NCI-H774 (cell line): ENCODE results near the gene BICRAL.
"Not testable (repeated sequence)": the region's sequence is repeated elsewhere in the genome, so short reads cannot be mapped to it uniquely, and the experiment has no call there.

Experiments used
- DNase-seq: peaks from one replicate; lab custom pipeline; 2025; lab: John Stamatoyannopoulos, UW

The BICRAL gene

GRCh38 chr6:42894041-42894828 is 112.4 kb downstream of the BICRAL start:
- not testable (repeated sequence) for DNase-seq

- no peak for DNase-seq
Measured at GRCh38 chr6:42896178-42896719, 114.4 kb downstream of the BICRAL start.

DNA sequence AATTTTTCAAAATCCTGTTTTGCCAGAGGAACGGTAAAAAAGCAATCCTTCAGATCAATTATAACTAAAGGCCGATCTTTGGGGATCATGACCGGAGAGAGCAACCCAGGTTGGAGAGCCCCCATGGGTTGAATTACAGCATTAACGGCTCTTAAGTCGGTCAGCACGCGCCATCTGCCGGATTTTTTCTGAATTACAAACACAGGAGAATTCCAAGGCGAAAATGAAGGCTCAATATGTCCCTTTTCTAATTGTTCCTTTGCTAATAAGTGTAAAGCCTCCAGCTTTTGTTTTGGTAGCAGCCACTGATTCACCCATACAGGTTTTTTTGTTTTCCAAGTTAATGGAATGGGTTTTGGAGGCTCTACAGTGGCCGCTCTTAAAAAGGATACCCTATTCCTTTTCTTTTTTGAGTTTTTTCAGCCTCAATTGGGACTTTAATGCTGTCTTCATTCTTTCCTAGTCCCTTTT is 117.1 kb downstream of the BICRAL start:
- DNase-seq: peak; percentile 60

- DNase-seq: no peak
Measured at GRCh38 chr6:42899871-42900270, 118.0 kb downstream of the BICRAL start.

DNA sequence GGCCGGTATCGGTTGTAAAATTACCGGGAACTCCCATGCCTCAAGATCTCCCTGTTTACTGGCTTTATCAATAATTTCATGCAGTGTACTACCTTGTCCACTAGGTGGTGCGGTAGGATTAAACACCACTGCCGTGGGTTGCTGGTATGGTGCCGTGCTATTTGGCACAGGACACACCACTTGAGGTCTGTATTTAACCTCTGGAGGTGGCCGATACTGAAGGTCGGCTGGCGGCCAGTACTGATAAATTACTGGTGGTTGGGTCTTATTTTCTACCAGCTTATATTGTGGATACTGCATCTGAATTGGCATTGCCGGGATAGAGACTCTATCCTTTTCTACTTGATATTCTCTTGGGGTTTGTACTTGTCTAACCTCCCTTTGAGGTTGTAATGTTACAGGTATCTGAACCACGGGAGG is 119.7 kb downstream of the BICRAL start:
- DNase-seq: peak; percentile 87

- not testable (repeated sequence) for DNase-seq
Measured at GRCh38 chr6:42902429-42903263, 120.8 kb downstream of the BICRAL start.

DNA sequence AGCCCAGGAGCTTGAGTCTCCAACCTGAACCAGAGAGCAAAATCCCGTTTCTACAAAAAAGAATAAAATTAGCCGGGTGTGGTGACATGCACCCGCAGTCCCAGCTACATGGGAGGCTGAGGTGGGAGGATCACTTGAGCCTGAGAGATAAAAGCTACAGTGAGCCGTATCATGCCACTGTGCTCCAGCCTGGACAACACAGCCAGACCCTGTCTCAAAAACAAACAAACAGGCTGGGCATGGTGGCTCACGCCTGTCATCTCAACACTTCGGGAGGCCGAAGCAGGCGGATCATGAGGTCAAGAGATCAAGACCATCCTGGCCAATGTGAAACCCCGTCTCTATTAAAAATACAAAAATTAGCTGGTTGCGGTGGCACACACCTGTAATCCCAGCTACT is 122.6 kb downstream of the BICRAL start:
- no peak for DNase-seq

- DNase-seq: no peak
Measured at GRCh38 chr6:42907336-42907735, 125.5 kb downstream of the BICRAL start.

GRCh38 chr6:42909835-42910234 is 128.0 kb downstream of the BICRAL start:
- DNase-seq: no peak

DNA sequence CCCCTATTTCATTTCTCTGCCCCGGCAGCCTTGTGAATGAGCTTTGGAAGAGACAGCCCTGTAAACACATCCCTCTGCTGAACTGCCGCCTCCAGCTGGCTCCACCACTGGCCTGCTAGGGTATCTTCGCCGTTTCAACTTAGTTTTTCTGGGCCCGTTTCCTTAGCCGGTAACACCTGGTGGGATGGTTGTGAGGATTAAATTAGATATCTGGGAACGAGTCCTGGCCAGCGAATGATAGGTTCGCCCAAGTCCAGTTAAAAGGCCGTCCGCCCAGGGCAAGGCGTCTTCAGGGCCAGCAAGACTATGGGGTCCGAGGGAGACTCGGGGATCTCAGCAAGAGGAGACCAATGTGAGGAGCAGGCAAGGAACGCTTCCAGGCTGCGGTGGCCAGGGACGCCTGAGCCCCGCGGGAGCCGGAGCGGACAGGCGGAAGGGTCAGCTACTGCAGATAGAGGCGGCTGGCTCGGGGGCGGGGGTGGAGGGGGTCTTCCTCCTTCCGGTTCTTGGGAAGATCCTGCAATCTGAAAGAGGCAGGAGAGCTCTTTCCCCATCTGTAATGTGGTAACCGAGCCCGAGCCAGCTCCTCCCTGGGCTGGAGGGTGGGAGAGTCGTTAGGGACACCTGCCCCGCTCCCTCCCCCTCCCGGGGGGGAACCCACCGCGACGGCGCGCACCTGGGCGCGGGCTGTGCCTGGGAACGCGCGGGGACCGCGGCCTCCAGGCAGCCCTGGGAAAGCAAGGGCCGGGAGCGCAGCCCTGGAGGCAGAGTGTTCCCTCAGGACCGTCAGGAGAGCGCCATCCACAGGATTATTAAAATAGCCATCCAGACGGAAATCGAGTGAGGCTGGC is 129.5 kb downstream of the BICRAL start:
- no peak for DNase-seq

GRCh38 chr6:42914546-42914945 is 132.7 kb downstream of the BICRAL start:
- no peak for DNase-seq

- DNase-seq: no peak
Measured at GRCh38 chr6:42915732-42916131, 133.9 kb downstream of the BICRAL start, which contains the start of gene PTCRA. Gene PTCRA (plus strand): TSS chr6:42916053. CDS start chr6:42916070, 17 bp downstream.

DNA sequence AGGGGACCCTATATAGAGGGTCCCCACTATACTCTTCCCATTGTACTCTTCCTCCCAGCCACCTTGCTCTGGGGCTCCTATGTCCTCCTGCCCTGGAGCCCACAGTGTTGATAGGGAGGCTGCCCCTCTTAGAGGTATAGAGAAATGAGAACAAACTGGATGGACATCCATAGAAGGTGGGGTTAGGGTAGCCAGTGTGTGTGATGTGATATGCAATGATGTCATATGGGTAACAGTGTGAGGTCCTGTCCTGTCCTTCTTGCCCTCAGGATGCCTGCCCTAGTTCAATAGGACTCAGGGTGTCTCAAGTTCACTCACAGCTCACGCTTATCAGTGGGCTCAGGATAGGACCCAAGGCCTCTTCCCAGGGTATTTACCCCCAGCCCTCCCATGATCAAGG is 134.4 kb downstream of the BICRAL start:
- no peak for DNase-seq
